Lower leg skin (tissue), 4 donors: Measurements from ENCODE around the gene TOMM7. TPM values are rescaled to one million over a fixed set of nuclear protein-coding genes. Genes with fewer than 3 reads are reported as not detected.

ENCODE experiments used
- DNase-seq, 2 donors: peaks; one replicate each; pipeline ENCODE4 v3.0.0-alpha.2; 2019; ENCODE audit warnings: low spot score in 2 of 2
- H3K4me3 ChIP-seq: fragments of 200-600 bp; sonication (generic); 2 replicates; pipeline ENCODE4 v1.5.1; 2017; ENCODE audit warnings: mild to moderate bottlenecking, low read depth; ENCODE audit not compliant: poor library complexity, severe bottlenecking
- POLR2A ChIP-seq, 2 donors: fragments of 450-650 bp; IDR thresholded peaks; one replicate each; pipeline ENCODE4 v1.6.1; 2016 to 2017; ENCODE audit warnings: antibody characterized with exemption in 2 of 2, mild to moderate bottlenecking in 1 of 2, moderate library complexity in 1 of 2
- WGBS, 2 donors: methylation state at CpG; one replicate each; pipeline ENCODE4 v1.1.5; 2018; 5-methylcytosine and 5-hydroxymethylcytosine counted together
- intact Hi-C: fragments of 100-400 bp; cut with DNase I; formaldehyde crosslinking; loops from one replicate; pipeline ENCODE4 v1.15.0; 2023; ENCODE audit warnings: low total_unique reads
- total RNA-seq, 4 donors: library from RNA; depleted of rRNA; stranded (reverse); fragments of >200 nt; gene quantifications; one replicate each; pipeline ENCODE4 v1.1.0, GENCODE V29; 2016
- TF ChIP-seq, protein P1 (sequence below), 3 donors: fragments of 450-650 bp; IDR thresholded peaks; one replicate each; pipeline ENCODE4 v1.5.1; 2016; ENCODE audit warnings: antibody characterized with exemption in 3 of 3, mild to moderate bottlenecking in 3 of 3, moderate library complexity in 2 of 3

TOMM7 gene
- total RNA-seq, 4 donors from 2014 or later: 144 to 360 (median 193) TPM

DNA sequence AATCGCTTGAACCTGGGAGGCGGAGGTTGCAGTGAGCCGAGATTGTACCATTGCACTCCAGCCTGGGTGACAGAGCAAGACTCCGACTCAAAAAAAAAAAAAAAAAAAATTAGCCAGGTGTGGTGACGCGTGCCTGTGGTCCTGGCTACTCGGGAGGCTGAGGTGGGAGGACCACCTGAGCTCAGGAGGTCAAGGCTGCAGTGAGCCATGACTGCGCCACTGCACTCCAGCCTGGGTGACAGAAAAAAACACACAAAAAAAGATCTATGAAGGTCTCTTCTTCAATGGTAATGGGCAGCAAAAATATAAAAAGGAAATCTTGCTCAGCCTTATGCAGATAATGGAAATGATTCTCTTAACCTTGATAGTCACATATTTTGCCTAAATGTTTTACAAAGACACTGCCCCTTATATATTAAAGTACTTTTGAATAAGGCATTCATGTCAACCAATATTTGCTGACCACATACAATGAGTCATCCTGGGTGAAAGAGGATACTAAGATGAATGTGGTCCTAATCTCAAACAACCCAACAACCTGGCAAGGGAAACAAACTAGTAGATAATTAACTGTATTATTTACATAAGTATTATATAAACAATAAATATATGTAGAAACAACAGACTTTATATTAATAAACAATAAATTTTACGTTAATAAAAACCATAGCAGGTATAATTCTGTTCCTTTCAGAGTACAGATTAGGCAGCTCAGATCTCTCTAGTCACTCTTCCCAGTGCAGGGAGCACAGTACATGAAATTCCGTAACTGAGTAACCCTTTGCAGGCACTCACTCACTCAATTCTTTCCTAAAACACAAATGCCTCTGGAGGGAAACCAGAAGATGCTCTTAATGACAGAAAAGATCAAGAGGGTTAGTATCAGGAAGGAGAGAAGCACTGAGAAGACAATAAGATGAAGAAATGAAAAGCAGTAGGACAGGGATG, 8.1 kb downstream of the TOMM7 start:
- intact Hi-C loops: no loop called here
- whole genome bisulfite sequencing, 2 donors: 79 to 92% methylated on average over 10 of the region's 10 CpGs
- no peak for DNase-seq
- H3K4me3 ChIP-seq: no peak overlapping the region
- no peak for TF ChIP-seq POLR2A (IDR thresholded peaks at IDR 0.05)
- TF ChIP-seq, protein P1, sequence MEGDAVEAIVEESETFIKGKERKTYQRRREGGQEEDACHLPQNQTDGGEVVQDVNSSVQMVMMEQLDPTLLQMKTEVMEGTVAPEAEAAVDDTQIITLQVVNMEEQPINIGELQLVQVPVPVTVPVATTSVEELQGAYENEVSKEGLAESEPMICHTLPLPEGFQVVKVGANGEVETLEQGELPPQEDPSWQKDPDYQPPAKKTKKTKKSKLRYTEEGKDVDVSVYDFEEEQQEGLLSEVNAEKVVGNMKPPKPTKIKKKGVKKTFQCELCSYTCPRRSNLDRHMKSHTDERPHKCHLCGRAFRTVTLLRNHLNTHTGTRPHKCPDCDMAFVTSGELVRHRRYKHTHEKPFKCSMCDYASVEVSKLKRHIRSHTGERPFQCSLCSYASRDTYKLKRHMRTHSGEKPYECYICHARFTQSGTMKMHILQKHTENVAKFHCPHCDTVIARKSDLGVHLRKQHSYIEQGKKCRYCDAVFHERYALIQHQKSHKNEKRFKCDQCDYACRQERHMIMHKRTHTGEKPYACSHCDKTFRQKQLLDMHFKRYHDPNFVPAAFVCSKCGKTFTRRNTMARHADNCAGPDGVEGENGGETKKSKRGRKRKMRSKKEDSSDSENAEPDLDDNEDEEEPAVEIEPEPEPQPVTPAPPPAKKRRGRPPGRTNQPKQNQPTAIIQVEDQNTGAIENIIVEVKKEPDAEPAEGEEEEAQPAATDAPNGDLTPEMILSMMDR (IDR thresholded peaks at IDR 0.05): no peak

DNA sequence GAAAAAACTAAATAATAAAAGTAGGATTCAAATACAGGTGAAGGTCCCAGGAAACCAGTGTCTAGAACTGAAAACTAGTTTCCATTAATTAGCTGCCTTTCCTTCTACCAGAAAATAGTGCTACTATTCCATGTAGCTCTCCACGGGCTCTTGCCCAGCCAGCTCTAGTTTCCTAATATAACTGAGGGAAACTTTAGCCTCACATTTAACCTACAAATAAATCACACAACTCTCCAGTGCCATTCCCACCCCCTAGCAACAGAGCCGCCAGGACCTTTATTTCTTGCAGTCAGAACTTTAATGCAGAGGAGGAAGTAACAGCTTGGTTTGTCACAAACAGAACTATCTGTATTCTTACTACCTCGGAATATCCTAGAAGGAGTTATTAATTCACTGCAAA, 10.3 kb downstream of the TOMM7 start:
- no peak for TF ChIP-seq POLR2A (IDR thresholded peaks at IDR 0.05)
- TF ChIP-seq, protein P1 (IDR thresholded peaks at IDR 0.05): no peak
- 87 to 88% methylated on average over 3 of the region's 3 CpGs for WGBS, 2 donors
- intact Hi-C loops: no loop called here

DNA sequence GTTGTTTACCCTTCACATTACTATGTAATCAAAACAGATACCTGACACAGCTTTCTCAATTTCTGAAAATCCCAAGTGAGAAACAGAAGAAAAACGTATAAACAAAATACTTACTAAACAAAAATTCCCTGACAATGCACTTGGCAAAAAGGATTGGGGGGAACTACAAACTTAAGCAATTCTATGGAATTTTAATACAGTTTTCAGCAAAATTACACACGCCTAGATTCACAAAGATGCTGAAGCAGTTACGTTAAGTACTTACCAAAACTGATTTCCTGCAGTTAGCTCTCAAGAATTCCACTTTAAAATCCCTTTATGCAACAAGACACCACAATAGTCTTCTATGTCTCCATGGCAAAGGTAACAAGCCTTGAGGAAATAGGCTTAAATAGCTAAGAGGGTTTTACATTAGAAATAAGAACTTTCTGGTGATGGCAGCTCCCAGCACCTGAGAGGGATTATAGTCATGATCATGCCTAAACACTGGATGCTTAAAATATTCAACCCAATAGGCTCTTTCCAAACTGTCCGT, 10.8 kb downstream of the TOMM7 start:
- no peak for DNase-seq
- intact Hi-C loops: no loop called here
- no peak overlapping the region for H3K4me3 ChIP-seq
- no peak for TF ChIP-seq POLR2A (IDR thresholded peaks at IDR 0.05)
- TF ChIP-seq, protein P1 (IDR thresholded peaks at IDR 0.05): no peak
- WGBS, 2 donors: 81 to 83% methylated on average over 4 of the region's 4 CpGs

More for the DNA sequence above, 10.3 kb downstream of the TOMM7 start:
- H3K4me3 ChIP-seq: no peak overlapping the region
- DNase-seq: no peak

DNA sequence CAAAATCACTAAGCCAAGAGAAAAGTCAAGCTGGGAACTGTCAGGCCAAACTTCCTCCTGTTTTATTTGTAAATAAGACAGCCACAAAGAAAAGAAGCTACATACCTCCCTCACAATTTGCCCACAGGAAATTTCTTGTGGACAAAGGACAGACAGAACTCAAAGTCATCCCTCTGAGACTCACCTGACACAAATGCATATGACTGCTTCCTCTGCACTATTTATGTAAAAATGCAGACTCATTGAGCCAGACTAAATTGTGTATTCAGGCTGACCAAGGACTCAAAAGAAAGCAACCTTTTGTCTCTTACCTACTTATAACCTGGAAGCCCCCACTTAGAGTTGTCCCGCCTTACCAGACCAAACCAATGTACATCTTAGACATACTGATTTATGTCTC, 11.8 kb downstream of the TOMM7 start:
- H3K4me3 ChIP-seq: no peak overlapping the region
- 97 to 100% methylated on average over 1 of the region's 1 CpG for WGBS, 2 donors
- TF ChIP-seq POLR2A (IDR thresholded peaks at IDR 0.05): no peak
- TF ChIP-seq, protein P1 (IDR thresholded peaks at IDR 0.05): no peak
- intact Hi-C loops: no loop called here
- DNase-seq: no peak

DNA sequence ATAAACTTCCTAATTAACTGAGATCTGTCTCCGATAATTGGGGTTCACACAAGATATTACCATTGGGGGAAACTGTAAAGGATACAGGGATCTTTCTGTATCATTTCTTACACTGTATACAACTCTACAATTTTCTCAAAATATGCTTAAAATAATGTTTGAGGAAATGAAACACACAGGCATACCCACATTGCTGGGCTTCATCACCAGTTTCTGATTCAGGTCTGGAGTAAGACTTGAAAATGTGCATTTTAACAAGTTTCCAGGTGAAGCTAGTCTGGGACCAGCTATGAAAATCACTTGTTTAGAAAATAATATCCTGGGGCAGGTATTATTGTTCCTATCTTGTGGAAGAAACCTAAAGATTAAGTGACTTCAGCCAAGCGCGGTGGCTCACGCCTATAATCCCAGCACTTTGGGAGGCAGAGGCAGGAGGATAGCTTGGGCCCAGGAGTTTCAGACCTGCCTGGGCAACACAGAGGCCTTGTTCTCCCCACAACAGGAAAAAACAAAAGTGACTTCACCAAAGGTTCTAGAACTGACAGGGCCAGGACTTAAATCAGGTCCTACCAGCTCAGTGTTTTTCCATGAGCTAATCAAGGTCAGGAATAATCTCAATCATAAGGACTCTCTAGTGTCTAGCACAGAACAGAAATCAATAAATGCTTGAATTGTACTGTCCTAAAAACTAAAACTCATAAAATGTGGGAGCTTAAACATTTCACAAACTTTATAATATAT, 12.6 kb downstream of the TOMM7 start:
- H3K4me3 ChIP-seq: no peak overlapping the region
- intact Hi-C loops: no loop called here
- DNase-seq: no peak
- TF ChIP-seq POLR2A (IDR thresholded peaks at IDR 0.05): no peak
- TF ChIP-seq, protein P1 (IDR thresholded peaks at IDR 0.05): no peak
- WGBS, 2 donors: 95 to 96% methylated on average over 4 of the region's 4 CpGs
